NCI-H1092 (cell line): ENCODE data around the gene RESF1.

ENCODE experiments used
- DNase-seq: peaks from one replicate; lab custom pipeline; 2025; lab: John Stamatoyannopoulos, UW

The RESF1 gene

DNA sequence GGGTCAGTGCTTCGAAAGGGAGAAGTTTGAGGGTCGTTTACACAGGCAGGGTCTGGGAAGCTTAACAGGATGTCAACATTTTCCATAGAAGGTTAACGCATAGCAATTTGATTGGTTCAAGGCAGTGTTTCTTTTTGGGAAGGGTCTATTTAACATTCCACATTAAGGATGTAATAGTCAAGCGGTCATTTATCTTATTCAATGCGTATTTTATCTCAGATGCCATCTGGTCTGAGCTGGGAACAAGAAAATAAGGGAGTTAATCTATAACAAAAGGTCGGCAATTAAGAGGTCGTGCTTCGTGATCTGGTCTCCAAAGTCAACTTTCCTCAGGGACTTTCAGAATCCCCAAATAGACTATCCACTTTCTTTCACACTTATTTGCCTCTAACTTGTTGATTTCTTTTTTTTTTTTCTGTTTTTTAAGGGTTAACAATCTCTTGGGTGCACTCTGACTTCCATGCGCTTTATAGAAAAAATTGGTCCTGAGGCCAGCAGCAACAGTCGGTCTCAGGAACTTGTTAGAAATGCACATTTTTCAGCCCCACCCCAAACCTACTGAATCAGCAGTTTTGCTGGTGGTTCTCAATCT, 550 bp upstream of the RESF1 start:
- no peak for DNase-seq

DNA sequence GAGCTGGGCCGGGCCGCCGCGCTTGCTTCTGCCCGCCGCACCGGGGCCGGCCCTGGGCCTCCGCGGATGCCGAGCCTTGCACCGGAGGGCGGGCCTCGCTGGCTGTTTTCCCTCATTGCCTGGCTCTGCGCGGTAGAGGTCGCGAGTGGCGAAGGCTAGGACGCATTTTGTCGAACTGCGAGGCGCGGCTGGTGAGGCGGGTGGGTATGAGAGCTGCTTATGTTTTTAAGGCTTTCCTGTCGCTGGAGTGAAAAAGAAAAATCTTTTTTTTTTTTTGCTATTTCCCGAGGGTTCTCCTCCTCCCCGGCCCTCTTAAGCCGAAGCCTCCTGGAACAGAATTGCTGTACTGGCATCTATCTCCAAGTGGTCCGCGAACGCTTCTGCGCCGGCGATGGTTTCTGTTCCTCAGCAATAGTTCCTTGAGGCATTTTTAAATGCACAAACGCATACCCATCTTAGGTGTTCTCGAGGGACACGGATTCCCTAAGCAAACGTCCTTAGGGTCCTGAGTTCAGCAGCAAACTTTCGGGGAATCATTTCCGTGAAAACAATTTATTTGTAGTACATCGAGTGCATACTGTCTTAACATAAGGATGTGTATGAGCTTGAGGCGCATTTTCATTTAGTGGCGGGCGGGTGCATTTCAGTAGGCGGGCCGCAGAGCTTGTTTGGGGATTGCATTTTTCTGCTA, 631 bp downstream of the RESF1 start:
- DNase-seq: peak; percentile 58

DNA sequence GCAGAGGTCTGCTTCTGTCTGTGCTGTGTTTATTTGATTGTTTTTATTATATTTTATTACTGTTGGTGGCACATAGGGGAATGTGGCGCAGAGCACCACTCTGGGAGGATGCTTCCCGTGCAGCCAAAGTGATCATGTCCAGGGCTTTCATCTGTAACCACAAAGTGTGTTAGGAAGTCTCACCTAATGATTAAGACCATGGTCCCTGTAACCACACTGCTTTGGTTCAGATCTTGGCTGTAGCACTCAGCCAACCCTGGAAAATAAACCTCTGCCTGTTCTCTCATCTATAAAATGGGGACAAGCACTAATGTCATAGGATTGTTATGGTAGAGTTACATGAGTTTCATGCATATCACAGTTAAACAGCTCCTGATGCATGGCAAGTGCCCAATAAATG, 1.9 kb downstream of the RESF1 start:
- DNase-seq: no peak

DNA sequence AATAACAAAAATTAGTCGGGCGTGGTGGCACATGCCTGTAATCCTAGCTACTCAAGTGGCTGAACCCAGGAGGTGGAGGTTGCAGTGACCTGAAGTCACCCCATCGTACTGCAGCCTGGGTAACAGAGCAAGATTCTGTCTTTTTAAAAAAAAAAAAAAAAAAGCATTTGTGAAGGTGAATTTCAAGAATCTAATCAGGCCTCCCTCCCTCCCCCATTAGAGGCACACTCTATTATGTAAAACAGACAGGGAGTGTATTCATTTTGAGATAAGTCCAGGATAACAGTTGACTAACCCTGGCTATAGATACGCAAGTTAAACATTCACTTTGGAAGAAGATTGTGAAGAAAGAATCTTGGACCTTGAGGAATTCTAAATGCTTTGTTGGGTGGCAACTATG, 2.9 kb downstream of the RESF1 start:
- DNase-seq: no peak

DNA sequence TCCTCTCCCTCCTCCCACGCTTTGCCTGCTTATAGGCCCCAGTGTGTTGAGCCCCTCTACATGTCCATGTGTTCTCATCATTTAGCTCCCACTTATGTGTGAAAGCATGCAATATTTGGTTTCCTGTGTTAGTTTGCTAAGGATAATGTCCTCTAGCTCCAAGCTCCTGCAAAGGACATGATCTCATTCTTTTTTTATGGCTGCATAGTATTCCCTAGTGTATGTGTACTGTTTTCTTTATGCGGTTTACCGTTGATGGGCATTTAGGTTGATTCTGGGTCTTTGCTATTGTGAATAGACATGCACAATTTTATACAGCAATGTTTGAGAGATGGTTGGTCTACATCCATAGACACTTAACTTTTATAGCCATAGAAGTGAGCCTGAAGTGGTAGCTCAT, 5.1 kb downstream of the RESF1 start:
- no peak for DNase-seq

DNA sequence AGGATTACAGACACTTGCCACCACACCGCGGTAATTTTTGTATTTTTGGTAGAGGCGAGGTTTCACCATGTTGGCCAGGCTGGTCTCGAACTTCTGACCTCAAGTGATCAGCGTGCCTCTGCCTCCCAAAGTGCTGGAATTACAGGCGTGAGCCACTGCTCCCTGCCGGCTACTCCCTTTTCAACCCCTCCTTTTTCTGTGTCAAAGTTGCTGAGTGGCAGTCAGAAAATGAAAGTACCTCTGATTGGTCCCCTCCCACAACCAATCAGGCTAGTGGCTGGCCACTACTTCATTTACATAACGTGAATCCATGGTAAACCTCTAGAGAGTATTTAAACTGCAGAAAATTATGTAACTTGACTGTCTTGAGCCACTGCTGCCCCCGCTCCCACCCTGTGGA, 5.9 kb downstream of the RESF1 start:
- DNase-seq: no peak

DNA sequence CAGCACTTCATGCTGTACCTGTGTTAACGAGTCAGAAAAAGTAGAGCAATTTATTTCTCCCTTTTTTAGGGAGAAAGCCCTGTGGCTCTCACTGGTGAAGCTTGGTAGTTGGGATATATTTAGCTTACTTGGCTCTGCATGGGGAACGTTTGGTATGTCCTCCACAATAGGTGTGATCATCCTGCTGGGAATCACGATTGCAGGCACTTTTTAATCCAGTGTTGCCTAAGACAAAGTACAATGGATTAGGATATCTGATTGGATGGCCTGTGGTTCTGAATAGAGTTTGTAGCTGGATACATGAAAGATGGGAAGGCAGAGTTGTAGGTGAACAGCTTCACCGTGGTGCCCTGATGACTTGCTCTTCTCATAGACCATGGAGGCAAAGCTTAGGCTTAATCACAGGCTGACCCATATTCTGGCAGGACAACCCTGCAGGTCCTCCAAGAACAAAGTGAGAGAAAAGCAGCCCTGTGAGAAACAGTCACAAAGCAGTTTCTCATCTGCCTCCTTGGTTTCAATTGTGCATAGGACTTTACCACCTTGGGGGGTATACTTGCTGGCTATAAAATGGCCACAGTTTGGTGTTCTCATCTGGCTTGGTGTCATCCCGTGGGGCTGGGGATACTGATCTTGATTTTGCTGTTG, 7.5 kb downstream of the RESF1 start:
- DNase-seq: no peak

DNA sequence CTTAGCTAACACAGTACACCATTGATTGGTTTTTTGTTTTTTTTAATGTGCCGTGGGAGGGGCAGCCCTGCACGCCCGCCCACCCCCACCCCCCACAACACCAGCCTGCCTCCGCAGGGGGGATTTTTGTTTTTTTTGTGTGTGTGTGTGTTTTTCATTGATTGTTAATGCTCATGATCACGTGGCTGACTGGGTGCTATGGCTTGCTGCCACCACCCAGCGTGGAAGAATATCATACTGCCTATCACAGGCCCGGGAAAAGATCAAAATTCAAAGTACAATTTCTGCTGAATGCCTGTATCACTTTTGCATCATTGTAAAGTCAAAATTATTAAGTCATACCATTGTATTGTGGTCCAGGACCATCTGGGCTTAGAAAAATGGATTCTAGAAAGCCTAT, 8.3 kb downstream of the RESF1 start:
- no peak for DNase-seq

DNA sequence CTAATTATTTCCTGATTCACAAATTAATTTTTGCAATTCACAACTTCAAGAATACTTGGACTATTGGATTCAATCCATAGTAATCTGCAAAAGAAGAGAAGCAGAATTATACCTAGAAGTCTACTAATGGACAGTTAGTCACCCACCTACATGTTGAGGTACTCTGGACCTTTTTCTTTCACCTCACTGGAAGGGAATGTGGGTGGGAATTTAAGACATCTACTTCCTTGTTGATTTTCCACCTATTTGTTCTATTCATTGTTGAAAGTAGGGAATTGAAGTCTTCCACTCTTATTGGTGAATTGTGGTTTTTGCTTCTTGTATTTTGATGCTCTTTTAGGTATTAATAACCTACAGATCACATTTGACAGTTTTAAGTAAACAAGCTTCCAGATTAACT, 11.0 kb downstream of the RESF1 start:
- DNase-seq: no peak

DNA sequence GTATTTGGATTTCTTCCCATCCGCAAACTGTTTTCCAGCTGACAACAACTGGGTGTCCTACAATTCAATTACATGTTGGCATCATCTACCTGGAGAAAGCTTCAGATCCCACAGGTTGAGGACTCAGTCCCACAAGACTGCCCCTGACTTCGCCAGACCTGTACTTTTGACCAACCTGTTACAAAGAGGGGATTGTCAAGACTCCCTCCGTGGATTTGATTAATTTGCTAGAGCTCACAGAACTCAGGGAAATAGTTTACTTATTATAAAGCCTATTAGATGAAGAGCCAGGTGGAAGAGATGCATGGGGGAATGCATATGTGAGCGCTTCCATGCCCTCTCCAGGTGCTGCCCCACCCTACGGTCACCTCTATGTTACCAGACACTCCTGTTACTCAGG, 14.6 kb downstream of the RESF1 start:
- no peak for DNase-seq

DNA sequence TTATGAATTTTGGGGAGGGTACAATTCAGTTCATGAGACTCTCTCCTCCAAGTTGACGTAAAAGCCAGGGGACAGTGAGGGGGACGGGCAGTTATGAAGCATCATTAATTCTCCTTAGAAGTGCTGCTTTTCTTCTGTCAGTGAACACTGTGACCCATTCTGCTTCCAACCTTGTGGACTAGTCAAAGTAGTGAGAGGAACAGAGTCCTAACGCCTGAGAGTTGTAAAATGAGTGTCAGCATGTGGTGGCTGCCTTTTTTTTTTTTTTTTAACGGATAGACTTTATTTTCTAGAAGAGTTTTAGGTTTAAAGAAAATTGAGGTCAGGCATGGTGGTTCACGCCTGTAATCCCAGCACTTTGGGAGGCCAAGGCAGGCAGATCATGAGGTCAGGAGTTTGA, 15.5 kb downstream of the RESF1 start:
- no peak for DNase-seq

DNA sequence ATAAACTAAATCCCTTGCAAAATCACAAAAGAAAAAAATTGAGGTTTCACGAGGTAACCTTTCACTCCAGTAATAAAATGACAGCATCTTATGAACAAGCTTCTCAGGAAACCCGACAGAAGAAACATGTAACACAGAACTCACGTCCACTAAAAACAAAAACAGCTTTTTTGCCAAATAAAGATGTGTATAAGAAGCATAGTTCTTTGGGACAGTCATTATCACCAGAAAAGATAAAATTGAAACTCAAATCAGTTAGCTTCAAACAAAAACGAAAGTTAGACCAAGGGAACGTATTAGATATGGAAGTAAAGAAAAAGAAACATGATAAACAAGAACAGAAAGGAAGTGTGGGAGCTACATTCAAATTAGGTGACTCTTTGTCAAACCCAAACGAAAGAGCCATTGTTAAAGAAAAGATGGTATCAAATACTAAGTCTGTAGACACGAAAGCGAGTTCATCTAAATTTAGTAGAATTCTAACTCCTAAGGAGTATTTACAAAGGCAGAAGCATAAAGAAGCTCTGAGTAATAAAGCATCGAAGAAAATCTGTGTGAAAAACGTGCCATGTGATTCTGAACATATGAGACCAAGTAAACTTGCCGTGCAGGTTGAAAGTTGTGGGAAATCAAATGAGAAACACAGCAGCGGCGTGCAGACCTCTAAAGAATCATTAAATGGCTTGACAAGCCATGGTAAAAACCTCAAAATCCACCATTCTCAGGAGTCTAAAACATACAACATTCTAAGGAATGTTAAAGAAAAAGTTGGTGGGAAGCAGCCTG, 25.8 kb downstream of the RESF1 start:
- no peak for DNase-seq

DNA sequence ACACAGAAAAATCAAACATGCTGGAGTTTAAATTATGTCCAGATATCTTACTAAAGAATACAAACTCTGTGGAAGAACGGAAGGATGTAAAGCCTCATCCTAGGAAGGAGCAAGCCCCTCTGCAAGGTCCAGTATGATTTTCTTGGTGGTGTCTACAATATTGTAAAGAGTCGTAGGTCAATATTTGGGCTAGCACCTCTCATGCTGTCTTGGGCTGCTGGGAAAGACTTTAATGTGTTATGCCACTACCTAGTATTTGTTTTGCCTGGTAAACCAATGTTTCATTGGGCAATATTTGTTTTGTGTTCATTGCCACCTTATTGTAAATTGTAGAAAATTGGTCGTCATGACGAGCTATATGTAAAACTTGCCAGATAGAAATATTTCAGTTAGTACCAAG, 26.6 kb downstream of the RESF1 start:
- no peak for DNase-seq

DNA sequence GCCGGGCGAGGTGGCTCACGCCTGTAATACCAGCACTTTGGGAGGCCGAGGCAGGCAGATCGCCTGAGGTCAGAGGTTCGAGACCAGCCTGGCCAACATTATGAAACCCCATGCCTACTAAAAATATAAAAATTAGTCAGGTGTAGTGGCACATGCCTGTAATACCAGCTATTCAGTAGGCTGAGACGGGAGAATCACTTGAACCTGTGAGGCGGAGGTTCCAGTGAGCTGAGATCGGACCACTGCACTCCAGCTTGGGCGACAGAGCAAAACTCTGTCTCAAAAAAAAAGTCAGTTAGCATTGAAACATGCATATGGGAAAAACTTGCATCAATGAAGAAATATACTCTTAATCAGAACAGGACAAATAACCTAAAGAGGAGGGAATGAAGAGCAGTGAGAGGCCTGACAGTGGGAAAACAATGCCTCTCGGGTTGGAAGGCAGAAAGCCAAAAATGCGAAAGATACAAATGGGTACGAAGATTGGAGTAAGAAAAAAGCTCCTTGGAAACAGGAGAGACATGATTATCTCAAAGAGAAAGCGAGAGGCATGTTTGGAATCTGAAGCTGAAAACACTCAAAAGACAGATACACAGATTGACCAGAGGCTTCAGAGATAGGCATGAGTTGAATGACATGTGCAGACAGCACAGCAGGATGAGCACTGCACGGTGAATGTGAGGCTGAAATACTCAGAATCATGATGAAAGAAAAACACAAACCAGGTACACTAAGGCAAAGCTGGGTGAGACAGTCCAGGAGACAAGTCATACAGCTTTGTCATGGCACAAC, 30.6 kb downstream of the RESF1 start:
- no peak for DNase-seq

DNA sequence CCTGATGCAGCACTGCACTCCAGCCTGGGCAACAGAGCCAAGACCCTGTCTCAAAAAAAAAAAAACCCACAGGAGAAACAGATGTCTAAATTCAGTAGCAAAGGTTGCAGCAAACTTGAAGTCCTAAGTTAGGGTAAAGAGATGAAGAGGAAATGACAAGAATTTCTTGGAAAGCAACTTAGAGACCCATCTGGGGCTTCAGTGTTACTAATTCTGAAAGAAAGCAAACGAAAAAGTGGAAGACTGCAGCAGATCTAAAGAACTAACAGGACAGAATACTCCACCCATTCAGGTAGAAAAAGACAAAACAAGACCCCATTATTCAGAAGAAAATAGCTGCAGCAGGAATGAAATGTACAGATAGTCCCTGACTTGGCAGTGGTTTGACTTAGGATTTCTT, 31.9 kb downstream of the RESF1 start:
- DNase-seq: no peak

DNA sequence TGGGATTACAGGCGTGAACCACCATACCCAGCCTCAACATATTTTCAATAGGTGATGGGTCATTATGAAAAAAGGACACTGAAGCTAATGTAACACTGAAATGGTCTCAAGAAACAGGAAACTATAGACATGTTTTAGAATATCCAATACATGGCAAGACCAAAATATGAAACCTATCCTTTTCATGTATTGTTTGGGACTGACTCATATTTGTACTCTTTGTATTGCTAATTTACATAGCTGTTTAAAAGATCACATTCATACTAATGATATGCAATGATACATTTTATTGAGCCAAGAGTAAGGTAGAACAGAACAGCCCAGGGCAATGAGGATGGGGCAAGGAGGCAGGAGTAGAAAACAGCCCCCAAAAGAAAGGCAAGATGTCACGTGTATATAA, 32.6 kb downstream of the RESF1 start:
- no peak for DNase-seq

DNA sequence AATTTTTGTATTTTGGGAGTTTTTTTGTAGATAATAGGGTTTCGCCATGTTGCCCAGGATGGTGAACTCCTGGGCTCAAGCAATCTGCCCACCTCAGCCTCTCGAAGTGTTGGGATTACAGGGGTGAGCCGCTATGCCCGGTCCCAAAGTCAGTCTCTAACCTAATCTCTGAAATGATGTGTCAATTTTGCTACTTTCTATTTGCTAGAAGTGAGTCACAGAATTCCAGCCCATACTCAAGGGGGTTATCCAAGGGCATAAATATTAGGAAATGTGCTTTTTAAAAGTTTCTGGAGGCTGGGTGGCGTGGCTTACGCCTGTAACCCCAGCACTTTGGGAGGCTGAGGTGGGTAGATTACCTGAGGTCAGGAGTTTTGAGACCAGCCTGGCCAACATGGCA, 40.5 kb downstream of the RESF1 start:
- no peak for DNase-seq

DNA sequence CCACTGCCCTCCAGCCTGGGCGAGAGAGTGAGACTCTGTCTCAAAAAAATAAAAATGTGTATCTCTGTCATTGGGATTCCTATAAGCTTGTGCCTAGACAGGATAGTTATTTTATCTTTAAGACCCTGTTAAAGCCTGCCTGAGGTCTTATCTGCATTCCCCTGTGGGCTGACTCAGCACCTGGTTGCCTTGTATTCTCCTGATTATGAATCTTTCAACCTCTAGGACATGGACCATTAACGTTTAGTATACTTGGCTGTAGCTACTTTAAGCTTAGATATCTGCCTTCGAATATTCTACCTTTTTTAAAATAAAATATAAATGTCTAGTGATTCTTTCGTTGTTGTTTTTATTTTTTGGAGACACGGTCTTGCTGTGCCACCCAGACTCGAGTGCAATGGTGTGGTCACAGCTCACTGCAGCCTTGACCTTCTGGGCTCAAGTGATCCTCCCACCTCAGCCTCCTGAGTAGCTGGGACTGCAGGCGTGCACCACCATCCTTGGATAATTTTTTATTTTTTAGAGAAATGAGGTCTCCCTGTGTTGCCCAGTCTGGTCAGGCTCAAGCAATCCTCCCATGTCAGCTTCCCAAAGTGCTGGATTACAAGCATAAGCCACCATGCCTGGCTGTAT, 41.3 kb downstream of the RESF1 start:
- no peak for DNase-seq

DNA sequence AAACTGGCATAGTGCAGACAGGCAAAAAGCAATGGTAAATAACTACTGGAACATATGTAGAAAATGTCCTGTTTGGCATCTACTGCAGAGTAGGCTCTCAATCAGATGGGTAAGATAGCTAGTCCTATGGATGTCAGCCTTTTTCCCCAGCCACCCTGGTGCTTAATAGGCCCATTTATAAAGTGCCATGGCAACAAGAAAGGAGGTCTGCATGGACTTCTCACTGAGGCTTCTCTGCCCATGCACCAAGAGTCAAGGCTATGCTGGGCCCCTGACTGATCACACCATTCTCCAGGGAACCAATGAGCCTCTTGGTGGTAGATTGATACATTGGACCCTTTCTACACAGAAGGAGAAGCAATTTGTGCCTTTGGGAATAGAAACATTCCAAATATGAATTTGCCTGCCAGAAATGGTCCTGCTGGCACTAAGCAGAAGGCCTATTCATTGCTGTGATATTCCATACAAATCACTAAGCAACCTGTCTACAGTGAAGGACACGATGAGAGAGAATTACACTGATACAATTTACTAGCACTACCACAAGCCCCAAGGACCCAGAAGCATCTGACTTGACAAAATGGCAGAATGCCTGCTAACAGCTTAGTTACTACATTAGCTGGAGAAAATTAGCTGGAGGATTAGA, 43.8 kb downstream of the RESF1 start:
- no peak for DNase-seq

DNA sequence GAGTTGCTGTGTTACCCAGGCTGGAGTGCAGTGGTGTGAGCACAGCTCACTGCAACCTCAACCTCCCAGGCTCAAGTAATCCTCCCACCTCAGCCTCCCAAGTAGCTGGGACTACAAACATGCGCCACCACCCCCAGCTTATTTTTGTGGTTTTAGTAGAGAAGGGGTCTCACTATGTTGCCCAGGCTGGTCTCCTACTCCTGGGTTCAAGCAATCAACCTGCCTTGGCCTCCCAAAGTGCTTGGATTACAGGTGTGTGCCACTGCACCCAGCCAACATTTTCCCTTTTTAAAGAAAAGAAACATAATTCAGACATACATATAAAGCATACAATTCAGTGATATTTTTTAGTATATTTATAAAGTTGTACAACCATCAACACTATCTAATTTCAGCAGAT, 44.4 kb downstream of the RESF1 start:
- DNase-seq: no peak

DNA sequence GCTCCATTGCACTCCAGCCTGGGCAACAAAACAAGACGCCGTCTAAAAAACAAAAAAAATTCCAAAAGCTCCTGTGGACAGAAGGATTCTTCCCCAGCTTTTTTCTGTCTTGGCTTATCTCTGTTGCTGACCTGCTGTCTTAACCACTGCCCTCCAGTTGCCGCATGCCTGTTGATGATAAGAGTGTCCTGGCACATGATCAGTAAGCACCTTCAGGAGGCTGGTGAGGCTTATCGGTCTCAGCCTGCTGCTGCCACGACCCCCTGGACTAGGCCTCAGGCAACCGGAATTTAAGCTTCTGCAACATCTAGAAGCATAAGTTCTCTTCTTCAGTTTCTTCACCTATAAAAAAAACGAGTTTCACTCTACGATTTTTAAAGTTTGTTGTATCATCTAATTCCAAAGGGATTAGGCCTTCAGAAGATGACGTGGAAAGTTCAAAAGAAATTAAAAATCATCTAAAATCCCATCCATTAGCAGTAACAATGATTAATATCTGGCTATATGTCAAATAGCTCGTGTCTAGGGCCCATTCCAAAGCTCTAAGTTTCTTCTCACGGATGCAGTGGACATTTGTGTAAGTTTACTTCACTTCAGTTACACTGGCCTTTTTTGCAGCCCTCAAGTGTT, 46.4 kb downstream of the RESF1 start:
- DNase-seq: no peak
